Vagina (tissue), 2 donors: ENCODE data around the gene RAB3GAP1. TPM values are rescaled to one million over a fixed set of nuclear protein-coding genes. Genes with fewer than 3 reads are reported as not detected.

Source experiments
- DNase-seq, 2 donors: peaks; one replicate each; pipeline ENCODE4 v3.0.0-alpha.2; 2017; ENCODE audit errors: extremely low spot score in 2 of 2
- H3K27ac ChIP-seq: fragments of 200-600 bp; sonication (generic); one replicate; pipeline ENCODE4 v1.5.1; 2019
- H3K27me3 ChIP-seq: fragments of 200-600 bp; sonication (generic); one replicate; pipeline ENCODE4 v1.5.1; 2019
- H3K36me3 ChIP-seq, 2 donors: fragments of 200-600 bp; sonication (generic); one replicate each; pipeline ENCODE4 v1.5.1; 2017 to 2019
- H3K4me1 ChIP-seq: fragments of 200-600 bp; sonication (generic); one replicate; pipeline ENCODE4 v1.5.1; 2019
- H3K4me3 ChIP-seq, 2 donors: fragments of 200-600 bp; sonication (generic); 1 replicate in 1 of 2; 2 replicates in 1 of 2; pipeline ENCODE4 v1.5.1; 2016 to 2019
- H3K9me3 ChIP-seq: fragments of 200-600 bp; sonication (generic); one replicate; pipeline ENCODE4 v1.5.1; 2019
- POLR2A ChIP-seq, 2 donors: fragments of 450-650 bp; IDR thresholded peaks; one replicate each; pipeline ENCODE4 v1.6.1; 2017; ENCODE audit warnings: antibody characterized with exemption in 2 of 2, mild to moderate bottlenecking in 2 of 2, moderate library complexity in 2 of 2
- POLR2AphosphoS5 ChIP-seq, 2 donors: sonication (generic); formaldehyde crosslinking; IDR thresholded peaks; one replicate each; pipeline ENCODE4 v1.9.0; 2017; ENCODE audit warnings: antibody characterized with exemption in 2 of 2, mild to moderate bottlenecking in 2 of 2, low read depth in 1 of 2; ENCODE audit not compliant: insufficient read depth in 1 of 2
- intact Hi-C: fragments of 100-400 bp; cut with DNase I; formaldehyde crosslinking; loops from one replicate; pipeline ENCODE4 v1.15.1; 2023
- total RNA-seq: library from RNA; depleted of rRNA; stranded (reverse); fragments of >200 nt; gene quantifications from one replicate; pipeline ENCODE4 v1.2.3, GENCODE V29; 2016
- TF ChIP-seq, protein P1 (sequence below), 3 experiments: fragments of 450-650 bp in 2 of 3; fragments of 200-600 bp in 1 of 3; sonication (generic) in 1 of 3; IDR thresholded peaks; one replicate each; pipeline ENCODE4 v1.5.1; 2017 to 2019; ENCODE audit warnings: antibody characterized with exemption in 3 of 3, mild to moderate bottlenecking in 2 of 3, moderate library complexity in 2 of 3

RAB3GAP1 gene
- total RNA-seq, 1 donor from 2014 or later = 44.9 TPM

DNA sequence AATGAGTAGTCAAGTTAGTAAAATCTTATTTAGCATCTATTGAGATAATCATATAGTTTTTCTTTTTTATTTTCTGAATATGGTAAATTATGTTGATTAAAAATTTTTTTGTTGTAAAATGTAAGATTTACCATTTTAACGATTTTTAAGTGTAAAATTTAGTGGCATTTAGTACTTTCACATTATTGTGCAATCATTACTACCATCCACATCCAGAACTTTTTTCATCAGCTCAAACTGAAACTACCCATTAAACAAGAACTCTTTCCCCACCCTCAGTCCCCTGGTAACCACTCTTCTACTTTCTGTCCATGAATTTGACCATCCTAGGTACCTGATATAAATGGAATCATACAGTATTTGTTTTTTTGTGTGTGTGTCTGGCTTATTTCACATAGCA lies 11.1 kb downstream of the RAB3GAP1 start:
- Histone ChIP-seq H3K36me3 (peaks cover 0 to 11% of the 10 kb centered on the region in 2 donors), H3K9me3 (no peaks in the 10 kb centered on the region), H3K4me1 (peaks cover 9% of the 10 kb centered on the region), H3K27ac (no peak overlapping the region), H3K4me3 (no peak overlapping the region), H3K27me3 (no peaks in the 10 kb centered on the region)
- intact Hi-C loops = no loop called here
- no peak for DNase-seq
- TF ChIP-seq, protein P1, sequence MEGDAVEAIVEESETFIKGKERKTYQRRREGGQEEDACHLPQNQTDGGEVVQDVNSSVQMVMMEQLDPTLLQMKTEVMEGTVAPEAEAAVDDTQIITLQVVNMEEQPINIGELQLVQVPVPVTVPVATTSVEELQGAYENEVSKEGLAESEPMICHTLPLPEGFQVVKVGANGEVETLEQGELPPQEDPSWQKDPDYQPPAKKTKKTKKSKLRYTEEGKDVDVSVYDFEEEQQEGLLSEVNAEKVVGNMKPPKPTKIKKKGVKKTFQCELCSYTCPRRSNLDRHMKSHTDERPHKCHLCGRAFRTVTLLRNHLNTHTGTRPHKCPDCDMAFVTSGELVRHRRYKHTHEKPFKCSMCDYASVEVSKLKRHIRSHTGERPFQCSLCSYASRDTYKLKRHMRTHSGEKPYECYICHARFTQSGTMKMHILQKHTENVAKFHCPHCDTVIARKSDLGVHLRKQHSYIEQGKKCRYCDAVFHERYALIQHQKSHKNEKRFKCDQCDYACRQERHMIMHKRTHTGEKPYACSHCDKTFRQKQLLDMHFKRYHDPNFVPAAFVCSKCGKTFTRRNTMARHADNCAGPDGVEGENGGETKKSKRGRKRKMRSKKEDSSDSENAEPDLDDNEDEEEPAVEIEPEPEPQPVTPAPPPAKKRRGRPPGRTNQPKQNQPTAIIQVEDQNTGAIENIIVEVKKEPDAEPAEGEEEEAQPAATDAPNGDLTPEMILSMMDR (IDR thresholded peaks at IDR 0.05) = no peak
- TF ChIP-seq POLR2AphosphoS5 (IDR thresholded peaks at IDR 0.05; ENCODE audit: insufficient read depth in 1 of 2, low read depth in 1 of 2) (no peak), POLR2A (IDR thresholded peaks at IDR 0.05) (no peak)

DNA sequence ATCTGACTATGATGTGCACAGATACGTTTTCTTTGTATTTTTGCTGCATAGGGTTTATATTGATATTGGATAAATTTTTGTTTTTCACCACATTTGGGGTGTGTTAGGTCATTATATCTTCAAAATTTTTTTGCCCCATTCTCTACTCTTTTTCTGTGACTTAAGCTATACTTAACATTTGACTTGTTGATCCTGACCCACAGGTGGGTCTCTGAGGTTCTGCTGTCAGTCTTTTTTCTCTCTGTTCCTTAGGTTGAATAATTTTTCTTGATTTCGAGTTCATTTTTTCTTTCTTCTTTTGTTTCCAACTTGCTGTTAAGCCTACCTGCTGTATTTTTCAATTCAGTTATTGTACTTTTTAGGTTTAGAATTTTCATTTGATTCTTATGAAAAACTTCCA lies 12.1 kb downstream of the RAB3GAP1 start:
- no peaks in the 10 kb centered on the region for H3K9me3 ChIP-seq
- TF ChIP-seq POLR2A (IDR thresholded peaks at IDR 0.05) (no peak), POLR2AphosphoS5 (IDR thresholded peaks at IDR 0.05; ENCODE audit: insufficient read depth in 1 of 2, low read depth in 1 of 2) (no peak)
- TF ChIP-seq, protein P1 (IDR thresholded peaks at IDR 0.05) = no peak
- no peak for DNase-seq
- no peak overlapping the region for H3K27ac ChIP-seq
- H3K36me3 ChIP-seq = peaks cover 0 to 11% of the 10 kb centered on the region in 2 donors
- H3K4me1 ChIP-seq = peaks cover 9% of the 10 kb centered on the region
- no peaks in the 10 kb centered on the region for H3K27me3 ChIP-seq
- H3K4me3 ChIP-seq = no peak overlapping the region
- intact Hi-C loops = no loop called here

DNA sequence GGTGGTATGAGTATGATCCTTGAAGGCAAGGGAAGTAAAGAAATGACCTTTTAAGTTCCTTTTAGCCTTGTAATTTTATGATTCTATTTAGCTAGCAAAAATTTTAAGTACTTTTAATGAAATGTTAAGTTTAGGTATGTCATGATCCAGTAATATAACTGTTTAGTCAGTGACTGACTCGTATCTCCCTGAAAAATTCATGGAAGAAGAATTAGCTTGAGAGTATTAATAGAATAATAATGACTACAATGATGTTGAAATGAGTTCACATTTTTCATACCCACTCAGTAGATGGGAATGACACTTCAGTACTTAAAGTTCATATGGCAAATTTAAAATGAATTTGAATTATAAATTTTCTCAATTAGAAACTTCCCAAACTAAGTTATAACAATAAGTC lies 14.6 kb downstream of the RAB3GAP1 start:
- no peaks in the 10 kb centered on the region for H3K27me3 ChIP-seq
- no peak for DNase-seq
- H3K4me3 ChIP-seq = no peak overlapping the region
- peaks cover 4% of the 10 kb centered on the region for H3K9me3 ChIP-seq
- no peak for TF ChIP-seq POLR2AphosphoS5 (IDR thresholded peaks at IDR 0.05; ENCODE audit: insufficient read depth in 1 of 2, low read depth in 1 of 2)
- TF ChIP-seq, protein P1 (IDR thresholded peaks at IDR 0.05) = no peak
- TF ChIP-seq POLR2A (IDR thresholded peaks at IDR 0.05) = no peak
- H3K36me3 ChIP-seq = no peaks in the 10 kb centered on the region
- H3K4me1 ChIP-seq = peaks cover 14% of the 10 kb centered on the region
- intact Hi-C loops = no loop called here
- H3K27ac ChIP-seq = no peak overlapping the region

DNA sequence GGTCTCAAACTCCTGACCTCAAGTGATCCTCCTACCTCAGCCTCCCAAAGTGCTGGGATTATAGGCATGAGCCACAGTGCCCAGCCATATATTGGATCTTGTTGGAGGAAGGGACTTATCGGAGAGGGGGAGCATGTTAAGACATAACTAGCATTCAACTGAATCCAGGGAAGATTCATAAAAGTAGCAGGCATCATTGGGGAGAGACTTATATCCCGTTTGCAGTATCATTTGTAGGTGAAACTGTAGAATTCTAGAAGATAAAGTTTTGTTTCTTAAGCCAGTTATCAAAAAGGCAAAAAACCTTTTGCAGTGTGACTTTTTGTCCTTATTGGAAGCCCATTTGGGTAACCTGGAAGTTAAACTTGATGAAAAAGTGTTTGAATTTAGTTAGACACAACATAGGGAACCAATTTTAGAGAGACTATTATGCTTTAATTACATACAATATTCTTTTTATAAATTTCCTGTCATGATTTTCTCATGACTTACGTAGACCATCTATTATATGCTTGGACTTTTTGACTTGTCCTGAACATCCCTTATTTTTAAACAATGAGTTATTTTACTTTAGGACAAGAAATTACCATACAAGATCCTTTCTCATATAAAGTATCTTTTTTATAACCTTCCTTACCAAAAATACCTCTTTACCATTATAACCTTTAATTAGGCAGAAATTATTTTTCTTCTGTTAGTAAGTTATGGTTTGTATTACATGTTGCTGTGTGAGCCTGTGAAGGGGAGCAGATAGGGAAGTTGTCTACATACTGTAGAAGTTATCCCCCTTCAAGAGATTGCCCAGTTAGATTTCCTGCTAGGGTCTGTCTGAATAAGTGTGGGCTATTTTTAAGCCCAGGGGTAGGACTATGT lies 20.3 kb downstream of the RAB3GAP1 start:
- Histone ChIP-seq H3K36me3 (no peaks in the 10 kb centered on the region), H3K4me1 (peaks cover 24% of the 10 kb centered on the region)
- intact Hi-C loops = no loop called here

More for the DNA sequence above, 20.3 kb downstream of the RAB3GAP1 start:
- peaks cover 5% of the 10 kb centered on the region for H3K9me3 ChIP-seq
- H3K27ac ChIP-seq = no peak overlapping the region
- DNase-seq = no peak
- TF ChIP-seq POLR2A (IDR thresholded peaks at IDR 0.05) (no peak), POLR2AphosphoS5 (IDR thresholded peaks at IDR 0.05; ENCODE audit: insufficient read depth in 1 of 2, low read depth in 1 of 2) (no peak)
- TF ChIP-seq, protein P1 (IDR thresholded peaks at IDR 0.05) = no peak
- H3K27me3 ChIP-seq = no peaks in the 10 kb centered on the region
- H3K4me3 ChIP-seq = no peak overlapping the region
